Naive B cell (primary cell): ENCODE results near the gene EFNA1. TPM values are rescaled to one million over a fixed set of nuclear protein-coding genes. Genes with fewer than 3 reads are reported as not detected.
"Not testable (repeated sequence)": the region's sequence is repeated elsewhere in the genome, so short reads cannot be mapped to it uniquely, and the experiment has no call there.

Experiments
- ATAC-seq, 2 donors: fragments of 150-1000 bp; cut with Tn5 transposase; 2 replicates each; pipeline ENCODE4 v1.10.0; 2021; ENCODE audit warnings: low read depth in 2 of 2, mild to moderate bottlenecking in 2 of 2, moderate library complexity in 2 of 2
- DNase-seq: peaks from one replicate; pipeline ENCODE4 v3.0.0; 2022
- H3K27ac Mint-ChIP-seq, 6 donors: one replicate each; pipeline ENCODE4 v1.8.0; 2020 to 2022; ENCODE audit warnings: mild to moderate bottlenecking in 6 of 6, mixed read lengths in 6 of 6, moderate library complexity in 5 of 6, inconsistent platforms in 2 of 6
- H3K27me3 Mint-ChIP-seq, 3 donors: one replicate each; pipeline ENCODE4 v1.8.0; 2021 to 2022; ENCODE audit warnings: mixed read lengths in 3 of 3, mild to moderate bottlenecking in 1 of 3
- H3K36me3 Mint-ChIP-seq, 2 donors: one replicate each; pipeline ENCODE4 v1.8.0; 2020 to 2022; ENCODE audit warnings: mixed read lengths in 2 of 2, inconsistent platforms in 1 of 2, mild to moderate bottlenecking in 1 of 2
- H3K4me1 Mint-ChIP-seq, 3 donors: one replicate each; pipeline ENCODE4 v1.8.0; 2020 to 2022; ENCODE audit warnings: mixed read lengths in 3 of 3, inconsistent platforms in 1 of 3, mild to moderate bottlenecking in 1 of 3, moderate library complexity in 1 of 3
- H3K4me3 Mint-ChIP-seq, 8 donors: one replicate each; pipeline ENCODE4 v1.8.0; 2020 to 2022; ENCODE audit warnings: mild to moderate bottlenecking in 8 of 8, mixed read lengths in 8 of 8, moderate library complexity in 8 of 8, inconsistent platforms in 2 of 8
- H3K9me3 Mint-ChIP-seq, 7 donors: one replicate each; pipeline ENCODE4 v1.8.0; 2020 to 2022; ENCODE audit warnings: mixed read lengths in 7 of 7, mild to moderate bottlenecking in 5 of 7, inconsistent platforms in 2 of 7, moderate library complexity in 1 of 7
- polyA plus RNA-seq, 6 donors: library from polyadenylated mRNA; unstranded; fragments of 300-500 nt; fragmentation: Illumina TruSeq; gene quantifications; one replicate each; pipeline ENCODE4 v1.2.3, GENCODE V29; 2021; ENCODE audit warnings: low read depth in 6 of 6

EFNA1 gene
- polyA plus RNA-seq, 6 donors from 2014 or later = 0.18 to 0.82 (median 0.56) TPM; not detected in 3

DNA sequence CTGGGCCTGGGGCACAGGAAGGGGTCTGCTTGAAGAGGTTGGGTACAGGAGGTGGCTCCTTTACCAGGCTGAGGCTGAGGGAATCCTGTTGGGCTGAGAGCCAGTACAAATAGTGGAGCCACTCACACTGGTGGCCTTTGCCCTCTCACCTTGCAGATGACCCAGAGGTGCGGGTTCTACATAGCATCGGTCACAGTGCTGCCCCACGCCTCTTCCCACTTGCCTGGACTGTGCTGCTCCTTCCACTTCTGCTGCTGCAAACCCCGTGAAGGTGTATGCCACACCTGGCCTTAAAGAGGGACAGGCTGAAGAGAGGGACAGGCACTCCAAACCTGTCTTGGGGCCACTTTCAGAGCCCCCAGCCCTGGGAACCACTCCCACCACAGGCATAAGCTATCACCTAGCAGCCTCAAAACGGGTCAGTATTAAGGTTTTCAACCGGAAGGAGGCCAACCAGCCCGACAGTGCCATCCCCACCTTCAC lies 6.2 kb downstream of the EFNA1 start:
- peaks cover 9 to 25% (median 23%) of the 10 kb centered on the region in 3 donors for H3K27me3 Mint-ChIP-seq

GRCh38 chr1:155134322-155134721 lies 6.6 kb downstream of the EFNA1 start:
- no peak for ATAC-seq

More for the DNA sequence above, 6.2 kb downstream of the EFNA1 start:
- DNase-seq (no peak), ATAC-seq (no peak)
- Mint-ChIP-seq H3K9me3 (no peaks in the 10 kb centered on the region), H3K4me1 (peaks cover 45 to 53% (median 48%) of the 10 kb centered on the region in 3 donors), H3K36me3 (peaks cover 0 to 7% of the 10 kb centered on the region in 2 donors), H3K27ac (peak overlapping the region in 1 of 6 donors; percentile 72), H3K4me3 (peak overlapping the region in 5 of 8 donors; percentile 28 to 100 (median 95))

GRCh38 chr1:155134880-155135414 lies 7.3 kb downstream of the EFNA1 start:
- no peaks in the 10 kb centered on the region for H3K9me3 Mint-ChIP-seq
- H3K27ac Mint-ChIP-seq = peak overlapping the region; percentile 99 to 100 (median 100)
- peak overlapping the region; percentile 95 to 100 (median 98) for H3K4me3 Mint-ChIP-seq
- H3K36me3 Mint-ChIP-seq = peaks cover 0 to 7% of the 10 kb centered on the region in 2 donors
- ATAC-seq = no peak
- H3K4me1 Mint-ChIP-seq = peaks cover 35 to 50% (median 45%) of the 10 kb centered on the region in 3 donors
- no peak for DNase-seq
- H3K27me3 Mint-ChIP-seq = peaks cover 5 to 14% (median 12%) of the 10 kb centered on the region in 3 donors

More at GRCh38 chr1:155134322-155134721, 6.6 kb downstream of the EFNA1 start:
- Mint-ChIP-seq H3K36me3 (peaks cover 0 to 7% of the 10 kb centered on the region in 2 donors), H3K9me3 (no peaks in the 10 kb centered on the region), H3K27me3 (peaks cover 9 to 20% (median 19%) of the 10 kb centered on the region in 3 donors), H3K4me1 (peaks cover 41 to 53% (median 46%) of the 10 kb centered on the region in 3 donors), H3K4me3 (peak overlapping the region in 7 of 8 donors; percentile 95 to 100 (median 98)), H3K27ac (peak overlapping the region in 2 of 6 donors; percentile 72 to 99)
- no peak for DNase-seq

DNA sequence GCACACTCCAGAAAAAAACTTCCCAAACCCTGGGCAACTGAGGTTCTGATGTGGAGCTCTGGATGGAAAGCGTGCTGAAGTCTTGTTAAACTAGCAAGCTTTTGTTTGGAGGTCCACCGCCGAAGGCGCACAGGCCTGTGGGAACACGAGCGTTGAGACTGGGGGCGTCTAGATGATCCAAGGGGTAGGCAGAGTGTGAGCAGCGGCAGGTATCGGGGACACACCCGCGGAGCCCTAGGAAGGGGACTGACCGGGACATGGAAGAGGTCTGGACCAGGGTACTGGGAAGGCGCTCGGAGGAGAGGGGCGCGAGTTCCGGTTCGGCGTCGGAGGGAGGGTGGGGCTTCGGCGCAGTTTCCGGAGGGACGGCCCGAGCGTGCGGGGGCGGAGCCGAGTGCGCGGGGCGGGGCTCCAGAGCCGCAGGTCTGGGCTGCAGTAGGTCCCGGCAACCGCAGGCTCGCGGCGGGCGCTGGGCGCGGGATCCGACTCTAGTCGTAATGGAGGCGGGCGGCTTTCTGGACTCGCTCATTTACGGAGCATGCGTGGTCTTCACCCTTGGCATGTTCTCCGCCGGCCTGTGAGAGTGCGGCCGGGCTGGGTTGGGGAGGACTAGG lies 7.8 kb downstream of the EFNA1 start, which contains the start of gene SLC50A1:
Gene SLC50A1 (plus strand): TSS at position 438 of the 614 bp plus-strand sequence. CDS start 60 bp downstream, at position 498.
- Mint-ChIP-seq H3K4me1 (peaks cover 40 to 55% (median 51%) of the 10 kb centered on the region in 3 donors), H3K36me3 (peaks cover 0 to 7% of the 10 kb centered on the region in 2 donors), H3K4me3 (peak within 1 kb of the TSS; percentile 95 to 100 (median 98)), H3K27ac (peak within 1 kb of the TSS; percentile 99 to 100 (median 100)), H3K27me3 (peaks cover 4 to 8% (median 7%) of the 10 kb centered on the region in 3 donors), H3K9me3 (no peaks in the 10 kb centered on the region)
- ATAC-seq = peak; percentile 79 to 82
- peak; percentile 93 for DNase-seq

DNA sequence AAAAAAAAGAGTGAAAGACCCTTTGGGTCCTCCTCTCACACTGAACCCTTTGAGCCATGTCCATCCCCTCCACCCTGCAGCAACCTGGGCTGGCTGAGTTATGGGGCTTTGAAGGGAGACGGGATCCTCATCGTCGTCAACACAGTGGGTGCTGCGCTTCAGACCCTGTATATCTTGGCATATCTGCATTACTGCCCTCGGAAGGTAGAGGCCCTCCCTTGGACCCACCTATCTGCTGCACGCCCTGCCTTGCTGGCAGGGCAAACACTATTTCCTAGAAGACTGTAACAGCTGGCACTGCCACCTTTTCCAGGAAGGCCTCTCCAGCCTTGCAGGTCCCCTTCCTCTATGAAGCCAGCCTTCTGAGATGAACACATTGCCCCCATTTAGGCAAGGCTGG lies 9.1 kb downstream of the EFNA1 start:
- no peaks in the 10 kb centered on the region for H3K9me3 Mint-ChIP-seq
- H3K27me3 Mint-ChIP-seq = no peaks in the 10 kb centered on the region
- peaks cover 0 to 7% of the 10 kb centered on the region in 2 donors for H3K36me3 Mint-ChIP-seq
- ATAC-seq = no peak
- peak overlapping the region; percentile 95 to 100 (median 98) for H3K4me3 Mint-ChIP-seq
- H3K27ac Mint-ChIP-seq = peak overlapping the region; percentile 80 to 100 (median 100)
- peaks cover 40 to 57% (median 53%) of the 10 kb centered on the region in 3 donors for H3K4me1 Mint-ChIP-seq
- no peak for DNase-seq

- H3K27me3 Mint-ChIP-seq = no peaks in the 10 kb centered on the region
- H3K9me3 Mint-ChIP-seq = no peaks in the 10 kb centered on the region
- DNase-seq (no peak), ATAC-seq (no peak)
- H3K27ac Mint-ChIP-seq = peak overlapping the region; percentile 39 to 100 (median 100)
- H3K36me3 Mint-ChIP-seq = peaks cover 0 to 7% of the 10 kb centered on the region in 2 donors
- H3K4me1 Mint-ChIP-seq = peaks cover 40 to 57% (median 53%) of the 10 kb centered on the region in 3 donors
- peak overlapping the region; percentile 95 to 100 (median 98) for H3K4me3 Mint-ChIP-seq
Measured at GRCh38 chr1:155137154-155137949, 9.7 kb downstream of the EFNA1 start.

- peaks cover 34 to 51% (median 48%) of the 10 kb centered on the region in 3 donors for H3K4me1 Mint-ChIP-seq
- peak within 1 kb of the TSS; percentile 65 to 98 (median 96) for H3K27ac Mint-ChIP-seq
- DNase-seq = peak; percentile 81
- H3K36me3 Mint-ChIP-seq = peaks cover 0 to 7% of the 10 kb centered on the region in 2 donors
- H3K27me3 Mint-ChIP-seq = no peaks in the 10 kb centered on the region
- H3K4me3 Mint-ChIP-seq = peak within 1 kb of the TSS; percentile 92 to 100 (median 98)
- no peaks in the 10 kb centered on the region for H3K9me3 Mint-ChIP-seq
- peak; percentile 62 to 64 for ATAC-seq
Measured at GRCh38 chr1:155139895-155140629, 12.4 kb downstream of the EFNA1 start, which contains the start of gene DPM3. Gene DPM3 (minus strand): TSS chr1:155140531. CDS start chr1:155140240, 291 bp downstream.

GRCh38 chr1:155140630-155140953 lies 12.9 kb downstream of the EFNA1 start:
- Mint-ChIP-seq H3K27ac (peak overlapping the region; percentile 65 to 98 (median 96)), H3K9me3 (no peaks in the 10 kb centered on the region), H3K36me3 (peaks cover 0 to 6% of the 10 kb centered on the region in 2 donors), H3K27me3 (no peaks in the 10 kb centered on the region), H3K4me3 (peak overlapping the region; percentile 92 to 100 (median 98)), H3K4me1 (peaks cover 29 to 46% (median 43%) of the 10 kb centered on the region in 3 donors)
- DNase-seq (no peak), ATAC-seq (no peak)

- no peak for DNase-seq
- Mint-ChIP-seq H3K36me3 (no peaks in the 10 kb centered on the region), H3K9me3 (no peaks in the 10 kb centered on the region), H3K27me3 (no peaks in the 10 kb centered on the region), H3K27ac (peak overlapping the region in 2 of 6 donors; percentile 16 to 66), H3K4me1 (peaks cover 22 to 35% (median 34%) of the 10 kb centered on the region in 3 donors), H3K4me3 (peak overlapping the region in 2 of 8 donors; percentile 67 to 98)
- ATAC-seq = no peak
Measured at GRCh38 chr1:155141749-155142148, 14.1 kb downstream of the EFNA1 start.

GRCh38 chr1:155145491-155145890 lies 17.8 kb downstream of the EFNA1 start:
- no peaks in the 10 kb centered on the region for H3K9me3 Mint-ChIP-seq
- ATAC-seq (no peak), DNase-seq (no peak)
- no peak overlapping the region for H3K4me3 Mint-ChIP-seq
- no peaks in the 10 kb centered on the region for H3K27me3 Mint-ChIP-seq
- H3K27ac Mint-ChIP-seq = no peak overlapping the region
- no peaks in the 10 kb centered on the region for H3K36me3 Mint-ChIP-seq
- H3K4me1 Mint-ChIP-seq = peaks cover 16 to 21% (median 20%) of the 10 kb centered on the region in 3 donors

- not testable (repeated sequence) for DNase-seq, H3K27ac Mint-ChIP-seq, H3K9me3 Mint-ChIP-seq, H3K4me1 Mint-ChIP-seq, ATAC-seq, H3K36me3 Mint-ChIP-seq, H3K4me3 Mint-ChIP-seq, H3K27me3 Mint-ChIP-seq
Measured at GRCh38 chr1:155155996-155156643, 28.4 kb downstream of the EFNA1 start.

- Mint-ChIP-seq H3K4me3 (no peak overlapping the region), H3K27ac (peak overlapping the region in 1 of 6 donors; percentile 82), H3K36me3 (no peaks in the 10 kb centered on the region), H3K27me3 (no peaks in the 10 kb centered on the region), H3K4me1 (no peaks in the 10 kb centered on the region), H3K9me3 (peaks cover 0 to 1% (median 0%) of the 10 kb centered on the region in 7 donors)
- no peak for ATAC-seq
- no peak for DNase-seq
Measured at GRCh38 chr1:155158991-155159390, 31.3 kb downstream of the EFNA1 start.
